Stomach (tissue), 9 donors: Measurements from ENCODE around the gene BMPR2. TPM values are rescaled to one million over a fixed set of nuclear protein-coding genes. Genes with fewer than 3 reads are reported as not detected.

Experiments used
- DNase-seq, 2 donors: peaks; one replicate each; pipeline versions ENCODE4 v3.0.0 to v3.0.0-alpha.2; 2013 to 2019
- H3K27ac ChIP-seq, 5 donors: fragments of 200-600 bp in 4 of 5; sonication (generic) in 4 of 5; one replicate each; pipeline ENCODE4 v1.5.1; 2013 to 2019; ENCODE audit warnings: mild to moderate bottlenecking in 1 of 5, moderate library complexity in 1 of 5
- H3K27me3 ChIP-seq, 3 donors: fragments of 200-600 bp; sonication (generic); one replicate each; pipeline ENCODE4 v1.5.1; 2017 to 2019; ENCODE audit warnings: mixed run types in 1 of 3
- H3K36me3 ChIP-seq, 4 donors: fragments of 200-600 bp; sonication (generic); 1 replicate in 3 of 4; 2 replicates in 1 of 4; pipeline ENCODE4 v1.5.1; 2016 to 2019
- H3K4me1 ChIP-seq, 4 donors: fragments of 200-600 bp; sonication (generic); one replicate each; pipeline ENCODE4 v1.5.1; 2016 to 2019
- H3K4me3 ChIP-seq, 4 donors: fragments of 200-600 bp; sonication (generic) in 3 of 4; one replicate each; pipeline ENCODE4 v1.5.1; 2016 to 2019; ENCODE audit warnings: mild to moderate bottlenecking in 1 of 4
- H3K9me3 ChIP-seq, 4 donors: fragments of 200-600 bp; sonication (generic); one replicate each; pipeline ENCODE4 v1.5.1; 2016 to 2019
- EP300 ChIP-seq: sonication (generic); formaldehyde crosslinking; IDR thresholded peaks from one replicate; pipeline ENCODE4 v1.6.1; 2017; ENCODE audit warnings: antibody characterized with exemption
- POLR2A ChIP-seq, 4 donors: fragments of 450-650 bp; IDR thresholded peaks; one replicate each; pipeline ENCODE4 v1.6.1; 2016; ENCODE audit warnings: antibody characterized with exemption in 4 of 4, control low read depth in 2 of 4, mild to moderate bottlenecking in 1 of 4, moderate library complexity in 1 of 4
- POLR2AphosphoS5 ChIP-seq, 3 donors: sonication (generic); formaldehyde crosslinking; IDR thresholded peaks; one replicate each; pipeline ENCODE4 v1.6.1; 2016; ENCODE audit warnings: antibody characterized with exemption in 3 of 3
- WGBS, 5 donors: extraction: QIAGEN DNeasy Blood & Tissue Kit in 3 of 5; methylation state at CpG; one replicate each; pipeline versions ENCODE4 v1.1.5 to v1.1.7; 2013 to 2018; 5-methylcytosine and 5-hydroxymethylcytosine counted together
- intact Hi-C: fragments of 100-400 bp; cut with DNase I; formaldehyde crosslinking; loops from one replicate; pipeline ENCODE4 v1.15.1; 2023; ENCODE audit warnings: low total_unique reads
- polyA plus RNA-seq, 3 donors: library from polyadenylated mRNA; stranded (reverse); fragments of 200-250 nt; gene quantifications; one replicate each; pipeline ENCODE4 v1.2.3, GENCODE V29; 2013
- total RNA-seq, 5 donors: library from RNA; depleted of rRNA; stranded (reverse); fragments of >200 nt; gene quantifications; one replicate each; pipeline versions ENCODE4 v1.1.0 to v1.2.3, GENCODE V29; 2014 to 2016
- TF ChIP-seq, protein P1 (sequence below), 7 experiments: fragments of 450-650 bp in 4 of 7; fragments of 200-600 bp in 3 of 7; sonication (generic) in 3 of 7; IDR thresholded peaks; one replicate each; pipeline ENCODE4 v1.5.1; 2016 to 2019; ENCODE audit warnings: antibody characterized with exemption in 7 of 7, control low read depth in 2 of 7, mild to moderate bottlenecking in 1 of 7
- donor health status: healthy with polysubstance abuse.
- donor health status: Bipolar disorder and iron deficiency.
- donor health status: healthy.

The BMPR2 gene
- total and polyA plus RNA-seq, 8 donors = 2.8 to 48.3 (median 16.2) TPM

- peaks cover 0 to 8% (median 2%) of the 10 kb centered on the region in 4 donors for H3K36me3 ChIP-seq
- no peak overlapping the region for H3K27ac ChIP-seq
- no peak overlapping the region for H3K4me3 ChIP-seq
- WGBS, 5 donors = 77 to 95% (median 87%) methylated on average over 1 of the region's 1 CpG
- no peak for DNase-seq
- no peaks in the 10 kb centered on the region for H3K4me1 ChIP-seq
- TF ChIP-seq POLR2AphosphoS5 (IDR thresholded peaks at IDR 0.05) = no peak
- no peak for TF ChIP-seq POLR2A (IDR thresholded peaks at IDR 0.05)
- no peak for TF ChIP-seq EP300
- TF ChIP-seq, protein P1, sequence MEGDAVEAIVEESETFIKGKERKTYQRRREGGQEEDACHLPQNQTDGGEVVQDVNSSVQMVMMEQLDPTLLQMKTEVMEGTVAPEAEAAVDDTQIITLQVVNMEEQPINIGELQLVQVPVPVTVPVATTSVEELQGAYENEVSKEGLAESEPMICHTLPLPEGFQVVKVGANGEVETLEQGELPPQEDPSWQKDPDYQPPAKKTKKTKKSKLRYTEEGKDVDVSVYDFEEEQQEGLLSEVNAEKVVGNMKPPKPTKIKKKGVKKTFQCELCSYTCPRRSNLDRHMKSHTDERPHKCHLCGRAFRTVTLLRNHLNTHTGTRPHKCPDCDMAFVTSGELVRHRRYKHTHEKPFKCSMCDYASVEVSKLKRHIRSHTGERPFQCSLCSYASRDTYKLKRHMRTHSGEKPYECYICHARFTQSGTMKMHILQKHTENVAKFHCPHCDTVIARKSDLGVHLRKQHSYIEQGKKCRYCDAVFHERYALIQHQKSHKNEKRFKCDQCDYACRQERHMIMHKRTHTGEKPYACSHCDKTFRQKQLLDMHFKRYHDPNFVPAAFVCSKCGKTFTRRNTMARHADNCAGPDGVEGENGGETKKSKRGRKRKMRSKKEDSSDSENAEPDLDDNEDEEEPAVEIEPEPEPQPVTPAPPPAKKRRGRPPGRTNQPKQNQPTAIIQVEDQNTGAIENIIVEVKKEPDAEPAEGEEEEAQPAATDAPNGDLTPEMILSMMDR (IDR thresholded peaks at IDR 0.05) = no peak
- no peaks in the 10 kb centered on the region for H3K27me3 ChIP-seq
- no peaks in the 10 kb centered on the region for H3K9me3 ChIP-seq
- intact Hi-C loops = no loop called here
Observed at GRCh38 chr2:202479610-202480009, 103.5 kb downstream of the BMPR2 start.

DNA sequence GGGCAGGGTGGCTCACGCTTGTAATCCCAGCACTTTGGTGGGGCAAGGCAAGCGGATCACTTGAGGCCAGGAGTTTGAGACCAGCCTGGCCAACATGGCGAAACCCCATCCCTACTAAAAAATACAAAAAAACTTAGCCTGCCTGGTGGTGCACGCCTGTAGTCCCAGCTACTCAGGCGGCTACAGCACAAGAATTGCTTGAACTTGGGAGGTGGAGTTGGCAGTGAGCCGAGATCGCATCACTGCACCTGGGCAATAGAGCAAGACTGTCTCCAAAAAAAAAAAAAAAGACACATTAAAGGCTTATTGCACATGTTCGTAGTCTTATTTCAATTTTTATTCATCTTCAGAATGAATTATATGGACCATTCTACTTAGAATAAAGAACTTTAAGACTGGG is 110.2 kb downstream of the BMPR2 start:
- Histone ChIP-seq H3K27me3 (no peaks in the 10 kb centered on the region), H3K4me3 (no peak overlapping the region), H3K36me3 (peaks cover 0 to 12% (median 4%) of the 10 kb centered on the region in 4 donors), H3K4me1 (peaks cover 0 to 4% (median 0%) of the 10 kb centered on the region in 4 donors), H3K27ac (no peak overlapping the region), H3K9me3 (no peaks in the 10 kb centered on the region)
- intact Hi-C loops = no loop called here
- TF ChIP-seq POLR2A (IDR thresholded peaks at IDR 0.05) (no peak), POLR2AphosphoS5 (IDR thresholded peaks at IDR 0.05) (no peak), EP300 (no peak)
- TF ChIP-seq, protein P1 (IDR thresholded peaks at IDR 0.05) = no peak
- DNase-seq = no peak
- WGBS, 5 donors = 92 to 99% (median 96%) methylated on average over 8 of the region's 8 CpGs

DNA sequence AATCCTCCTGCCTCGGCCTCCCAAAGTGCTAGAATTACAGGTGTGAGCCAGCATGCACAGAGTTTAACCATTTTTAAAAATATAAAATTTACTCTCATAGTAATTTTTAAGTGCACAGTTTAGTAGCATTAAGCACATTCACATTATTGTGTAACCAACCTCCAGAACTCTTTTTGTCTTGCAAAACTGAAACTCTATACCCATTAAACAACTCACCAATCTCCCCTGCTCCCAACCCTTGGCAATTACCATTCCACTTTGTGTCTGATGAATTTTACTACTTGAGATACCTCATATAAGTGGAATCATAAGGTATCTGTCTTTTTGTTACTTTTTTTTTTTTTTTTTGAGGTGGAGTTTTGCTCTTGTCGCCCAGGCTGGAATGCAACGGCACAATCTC is 112.5 kb downstream of the BMPR2 start:
- 89 to 99% (median 99%) methylated on average over 3 of the region's 3 CpGs for WGBS, 5 donors
- intact Hi-C loops = no loop called here
- H3K27me3 ChIP-seq = no peaks in the 10 kb centered on the region

GRCh38 chr2:202490479-202490878 is 114.4 kb downstream of the BMPR2 start:
- peaks cover 0 to 23% (median 10%) of the 10 kb centered on the region in 4 donors for H3K4me1 ChIP-seq
- H3K27ac ChIP-seq = no peak overlapping the region
- TF ChIP-seq POLR2AphosphoS5 (IDR thresholded peaks at IDR 0.05) (no peak), POLR2A (IDR thresholded peaks at IDR 0.05) (no peak), EP300 (no peak)
- TF ChIP-seq, protein P1 (IDR thresholded peaks at IDR 0.05) = no peak
- no peak overlapping the region for H3K4me3 ChIP-seq
- H3K27me3 ChIP-seq = no peaks in the 10 kb centered on the region
- intact Hi-C loops = no loop called here
- no peaks in the 10 kb centered on the region for H3K9me3 ChIP-seq
- peaks cover 0 to 7% (median 0%) of the 10 kb centered on the region in 4 donors for H3K36me3 ChIP-seq
- DNase-seq = no peak

More for the DNA sequence above, 112.5 kb downstream of the BMPR2 start:
- no peak overlapping the region for H3K4me3 ChIP-seq
- no peak overlapping the region for H3K27ac ChIP-seq
- H3K9me3 ChIP-seq = no peaks in the 10 kb centered on the region
- peaks cover 0 to 11% (median 3%) of the 10 kb centered on the region in 4 donors for H3K4me1 ChIP-seq
- peaks cover 0 to 7% (median 0%) of the 10 kb centered on the region in 4 donors for H3K36me3 ChIP-seq
- TF ChIP-seq EP300 = no peak
- no peak for TF ChIP-seq POLR2A (IDR thresholded peaks at IDR 0.05)
- TF ChIP-seq, protein P1 (IDR thresholded peaks at IDR 0.05) = no peak
- TF ChIP-seq POLR2AphosphoS5 (IDR thresholded peaks at IDR 0.05) = no peak
- no peak for DNase-seq
